HG03103 (cell line): Measurements from ENCODE around the gene C5orf58.
A peak's percentile ranks its signal among the peaks of the same experiment; 100 is the strongest.

Source experiments
- ATAC-seq: cut with Tn5 transposase; IDR thresholded peaks from one replicate; pipeline ENCODE4 v1.9.1; 2021; ENCODE audit warnings: low read depth; ENCODE audit not compliant: unreplicated experiment

Gene C5orf58

GRCh38 chr5:170252720-170253350 is 20.1 kb downstream of the C5orf58 start:
- ATAC-seq, result no peak

GRCh38 chr5:170254056-170254455 is 21.3 kb downstream of the C5orf58 start:
- peak; percentile 97 for ATAC-seq

- ATAC-seq, result no peak
Measured at GRCh38 chr5:170256571-170256970, 23.8 kb downstream of the C5orf58 start.

GRCh38 chr5:170257370-170257769 is 24.6 kb downstream of the C5orf58 start:
- no peak for ATAC-seq

GRCh38 chr5:170261528-170262043 is 28.8 kb downstream of the C5orf58 start:
- ATAC-seq, result no peak

GRCh38 chr5:170262061-170263045 is 29.6 kb downstream of the C5orf58 start:
- ATAC-seq, result no peak

- ATAC-seq, result no peak
Measured at GRCh38 chr5:170263906-170264305, 31.1 kb downstream of the C5orf58 start.

- no peak for ATAC-seq
Measured at GRCh38 chr5:170265522-170265921, 32.7 kb downstream of the C5orf58 start.

GRCh38 chr5:170266570-170267381 is 34.0 kb downstream of the C5orf58 start:
- no peak for ATAC-seq

GRCh38 chr5:170267431-170268152 is 34.8 kb downstream of the C5orf58 start:
- ATAC-seq, result peak; percentile 88

- ATAC-seq, result no peak
Measured at GRCh38 chr5:170268153-170268689, 35.4 kb downstream of the C5orf58 start.

GRCh38 chr5:170268884-170269283 is 36.1 kb downstream of the C5orf58 start:
- no peak for ATAC-seq

- ATAC-seq, result no peak
Measured at GRCh38 chr5:170269579-170269978, 36.8 kb downstream of the C5orf58 start.

GRCh38 chr5:170270293-170271069 is 37.7 kb downstream of the C5orf58 start:
- ATAC-seq, result no peak

GRCh38 chr5:170273968-170274710 is 41.4 kb downstream of the C5orf58 start:
- ATAC-seq, result no peak

- no peak for ATAC-seq
Measured at GRCh38 chr5:170275376-170275994, 42.7 kb downstream of the C5orf58 start.

- ATAC-seq, result no peak
Measured at GRCh38 chr5:170276140-170276539, 43.4 kb downstream of the C5orf58 start.

- ATAC-seq, result no peak
Measured at GRCh38 chr5:170277867-170278281, 45.1 kb downstream of the C5orf58 start.
